ENCODE results near the gene PHGDH. TPM values are rescaled to one million over a fixed set of nuclear protein-coding genes. Genes with fewer than 3 reads are reported as not detected.

PHGDH gene
- total and polyA plus RNA-seq, 2 donors (not counting 3 experiments of a cell fraction or from before 2014, with no cell fraction given), result 37.9 to 120 TPM

DNA sequence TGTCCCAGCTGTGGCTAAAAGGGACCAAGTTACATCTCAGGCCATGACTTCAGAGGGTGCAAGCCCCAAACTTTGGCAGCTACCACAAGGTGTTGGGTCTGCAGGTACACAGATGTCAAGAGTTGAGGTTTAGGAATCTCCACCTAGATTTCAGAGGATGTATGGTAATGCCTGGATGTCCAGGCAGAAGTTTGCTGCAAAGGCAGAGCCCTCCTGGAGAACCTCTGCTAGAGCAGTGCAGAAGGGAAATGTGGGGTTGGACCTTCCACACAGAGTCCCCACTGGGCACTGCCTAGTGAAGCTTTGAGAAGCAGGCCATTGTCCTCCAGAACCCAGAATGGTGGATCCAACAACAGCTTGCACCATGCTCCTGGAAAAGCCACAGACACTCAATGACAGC, 10.1 kb upstream of the PHGDH start:
- H3K27ac ChIP-seq (ENCODE audit: insufficient read depth, low read depth, low read length), result no peak overlapping the region
- H3K9me1 ChIP-seq (replicated peaks; ENCODE audit: control insufficient read depth, extremely low read depth, insufficient read depth, low read length), result no peaks in the 10 kb centered on the region
- H3K9ac ChIP-seq (replicated peaks; ENCODE audit: extremely low read depth, insufficient read depth, low read length), result no peak overlapping the region
- H2AFZ ChIP-seq (ENCODE audit: low read depth, low read length), result no peak overlapping the region
- TF ChIP-seq POLR2A (IDR thresholded peaks at IDR 0.05; ENCODE audit: low read depth, low read length) (no peak), GATA2 (IDR thresholded peaks at IDR 0.05; ENCODE audit: insufficient read depth, insufficient read length, low read depth, low read length) (no peak), FOS (IDR thresholded peaks at IDR 0.05; ENCODE audit: borderline replicate concordance, insufficient read depth, low read length) (no peak)
- TF ChIP-seq, protein P1, sequence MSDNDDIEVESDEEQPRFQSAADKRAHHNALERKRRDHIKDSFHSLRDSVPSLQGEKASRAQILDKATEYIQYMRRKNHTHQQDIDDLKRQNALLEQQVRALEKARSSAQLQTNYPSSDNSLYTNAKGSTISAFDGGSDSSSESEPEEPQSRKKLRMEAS (IDR thresholded peaks at IDR 0.05; ENCODE audit: insufficient read depth, insufficient read length), result no peak
- no peak overlapping the region for H3K4me3 ChIP-seq (replicated peaks in 1 of 3; ENCODE audit: insufficient read depth in 1 of 3, low read depth in 1 of 3, low read length in 3 of 3)
- FAIRE-seq (no peak), DNase-seq (ENCODE audit: low read depth, low spot score) (no peak)
- H3K9me3 ChIP-seq (replicated peaks; ENCODE audit: control insufficient read depth, insufficient read depth, low read length), result no peaks in the 10 kb centered on the region
- no peaks in the 10 kb centered on the region for H3K4me1 ChIP-seq (ENCODE audit: control insufficient read depth, extremely low read depth, insufficient read depth, low read length)
- dilution Hi-C loops (cut with MboI; ENCODE audit: extremely low pct_ligation_motif_present, low sequenced_read_pairs), result no loop called here
- no TSS peak for BruUV-seq (replicated peaks)
- H3K4me2 ChIP-seq (ENCODE audit: insufficient read depth, low read length), result no peak overlapping the region
- POLR2A ChIA-PET, result no interaction called here
- CTCF ChIA-PET, result no interaction called here
- H3K79me2 ChIP-seq (ENCODE audit: control insufficient read depth, insufficient read depth, low read length), result no peaks in the 10 kb centered on the region
- peaks cover 13 to 14% of the 10 kb centered on the region in 2 experiments for H3K27me3 ChIP-seq (ENCODE audit: control insufficient read depth in 2 of 2, insufficient read depth in 2 of 2, low read length in 2 of 2)
- no peaks in the 10 kb centered on the region for H4K20me1 ChIP-seq (replicated peaks; ENCODE audit: control insufficient read depth, extremely low read depth, insufficient read depth, low read length)
- intact Hi-C loops (cut with micrococcal nuclease), result no loop called here
- no peaks in the 10 kb centered on the region for H3K36me3 ChIP-seq (ENCODE audit: control insufficient read depth in 2 of 2, extremely low read depth in 1 of 2, insufficient read depth in 2 of 2, low read length in 2 of 2)

DNA sequence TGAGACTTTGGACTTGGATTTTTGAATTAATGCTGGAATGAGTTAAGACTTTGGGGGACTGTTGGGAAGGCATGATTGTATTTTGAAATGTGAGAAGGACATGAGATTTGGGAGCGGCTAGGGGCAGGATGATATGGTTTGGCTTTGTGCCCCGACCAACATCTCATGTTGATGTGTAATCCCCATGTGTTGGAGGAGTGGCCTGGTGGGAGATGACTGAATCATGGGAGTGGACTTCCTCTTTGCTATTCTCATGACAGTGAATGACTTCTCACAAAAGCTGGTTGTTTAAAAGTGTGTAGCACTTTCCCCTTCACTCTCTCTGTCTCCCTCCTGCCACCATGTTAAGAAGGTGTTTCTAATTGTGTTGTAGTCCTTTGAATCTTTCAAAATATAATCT, 9.3 kb upstream of the PHGDH start:
- H3K4me3 ChIP-seq (replicated peaks in 1 of 3; ENCODE audit: insufficient read depth in 1 of 3, low read depth in 1 of 3, low read length in 3 of 3), result no peak overlapping the region
- H3K27me3 ChIP-seq (ENCODE audit: control insufficient read depth in 2 of 2, insufficient read depth in 2 of 2, low read length in 2 of 2), result peaks cover 12 to 13% of the 10 kb centered on the region in 2 experiments
- DNase-seq (ENCODE audit: low read depth, low spot score) (no peak), FAIRE-seq (no peak)
- no peaks in the 10 kb centered on the region for H3K9me1 ChIP-seq (replicated peaks; ENCODE audit: control insufficient read depth, extremely low read depth, insufficient read depth, low read length)
- H4K20me1 ChIP-seq (replicated peaks; ENCODE audit: control insufficient read depth, extremely low read depth, insufficient read depth, low read length), result no peaks in the 10 kb centered on the region
- intact Hi-C loops (cut with micrococcal nuclease) (no loop called here), dilution Hi-C loops (cut with MboI; ENCODE audit: extremely low pct_ligation_motif_present, low sequenced_read_pairs) (no loop called here)
- no peak overlapping the region for H3K27ac ChIP-seq (ENCODE audit: insufficient read depth, low read depth, low read length)
- H3K4me2 ChIP-seq (ENCODE audit: insufficient read depth, low read length), result no peak overlapping the region
- H2AFZ ChIP-seq (ENCODE audit: low read depth, low read length), result no peak overlapping the region
- no TSS peak for BruUV-seq (replicated peaks)
- no peaks in the 10 kb centered on the region for H3K79me2 ChIP-seq (ENCODE audit: control insufficient read depth, insufficient read depth, low read length)
- TF ChIP-seq GATA2 (IDR thresholded peaks at IDR 0.05; ENCODE audit: insufficient read depth, insufficient read length, low read depth, low read length) (no peak), EZH2 (IDR thresholded peaks at IDR 0.05; ENCODE audit: borderline replicate concordance, low read depth, low read length, severe bottlenecking) (no peak), POLR2A (IDR thresholded peaks at IDR 0.05; ENCODE audit: low read depth, low read length) (no peak), POLR2AphosphoS5 (IDR thresholded peaks at IDR 0.05; ENCODE audit: insufficient read depth, low read depth, low read length) (no peak), FOS (IDR thresholded peaks at IDR 0.05; ENCODE audit: borderline replicate concordance, insufficient read depth, low read length) (no peak), JUN (IDR thresholded peaks at IDR 0.05; ENCODE audit: borderline replicate concordance, insufficient read depth, insufficient read length, low read depth) (no peak), MYC (IDR thresholded peaks at IDR 0.05; ENCODE audit: low read depth, low read length) (no peak)
- TF ChIP-seq, protein P2, sequence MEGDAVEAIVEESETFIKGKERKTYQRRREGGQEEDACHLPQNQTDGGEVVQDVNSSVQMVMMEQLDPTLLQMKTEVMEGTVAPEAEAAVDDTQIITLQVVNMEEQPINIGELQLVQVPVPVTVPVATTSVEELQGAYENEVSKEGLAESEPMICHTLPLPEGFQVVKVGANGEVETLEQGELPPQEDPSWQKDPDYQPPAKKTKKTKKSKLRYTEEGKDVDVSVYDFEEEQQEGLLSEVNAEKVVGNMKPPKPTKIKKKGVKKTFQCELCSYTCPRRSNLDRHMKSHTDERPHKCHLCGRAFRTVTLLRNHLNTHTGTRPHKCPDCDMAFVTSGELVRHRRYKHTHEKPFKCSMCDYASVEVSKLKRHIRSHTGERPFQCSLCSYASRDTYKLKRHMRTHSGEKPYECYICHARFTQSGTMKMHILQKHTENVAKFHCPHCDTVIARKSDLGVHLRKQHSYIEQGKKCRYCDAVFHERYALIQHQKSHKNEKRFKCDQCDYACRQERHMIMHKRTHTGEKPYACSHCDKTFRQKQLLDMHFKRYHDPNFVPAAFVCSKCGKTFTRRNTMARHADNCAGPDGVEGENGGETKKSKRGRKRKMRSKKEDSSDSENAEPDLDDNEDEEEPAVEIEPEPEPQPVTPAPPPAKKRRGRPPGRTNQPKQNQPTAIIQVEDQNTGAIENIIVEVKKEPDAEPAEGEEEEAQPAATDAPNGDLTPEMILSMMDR (IDR thresholded peaks at IDR 0.05; ENCODE audit: extremely low read depth in 1 of 2, insufficient read depth in 1 of 2, low read depth in 1 of 2, low read length in 2 of 2), result no peak
- TF ChIP-seq, protein P1 (IDR thresholded peaks at IDR 0.05; ENCODE audit: insufficient read depth, insufficient read length), result no peak
- POLR2A ChIA-PET, result no interaction called here
- no peaks in the 10 kb centered on the region for H3K4me1 ChIP-seq (ENCODE audit: control insufficient read depth, extremely low read depth, insufficient read depth, low read length)
- no peak overlapping the region for H3K9ac ChIP-seq (replicated peaks; ENCODE audit: extremely low read depth, insufficient read depth, low read length)
- H3K9me3 ChIP-seq (replicated peaks; ENCODE audit: control insufficient read depth, insufficient read depth, low read length), result no peaks in the 10 kb centered on the region
- no peaks in the 10 kb centered on the region for H3K36me3 ChIP-seq (ENCODE audit: control insufficient read depth in 2 of 2, extremely low read depth in 1 of 2, insufficient read depth in 2 of 2, low read length in 2 of 2)
- CTCF ChIA-PET, result no interaction called here
